Colonic mucosa (tissue), 4 donors: ENCODE data around the gene TRAT1. TPM values are rescaled to one million over a fixed set of nuclear protein-coding genes. Genes with fewer than 3 reads are reported as not detected.

Source experiments
- DNase-seq: peaks from one replicate; pipeline ENCODE4 v3.0.0-alpha.2; 2020
- H3K27ac ChIP-seq: fragments of 200-600 bp; one replicate; pipeline ENCODE4 v1.8.0; 2021
- H3K27me3 ChIP-seq: fragments of 200-600 bp; one replicate; pipeline ENCODE4 v1.8.0; 2021
- H3K36me3 ChIP-seq: fragments of 200-600 bp; one replicate; pipeline ENCODE4 v1.8.0; 2021
- H3K4me1 ChIP-seq: fragments of 200-600 bp; one replicate; pipeline ENCODE4 v1.8.0; 2021; ENCODE audit warnings: mild to moderate bottlenecking
- H3K4me3 ChIP-seq: fragments of 200-600 bp; one replicate; pipeline ENCODE4 v1.8.0; 2021
- H3K9ac ChIP-seq, 2 donors: one replicate each; pipeline ENCODE4 v1.7.0; 2013; ENCODE audit warnings: control low read depth in 2 of 2, low read depth in 2 of 2, low read length in 2 of 2
- H3K9me3 ChIP-seq: fragments of 200-600 bp; one replicate; pipeline ENCODE4 v1.8.0; 2021
- CTCF ChIP-seq: fragments of 200-600 bp; IDR thresholded peaks from one replicate; pipeline ENCODE4 v1.8.0; 2022; ENCODE audit warnings: antibody characterized with exemption, mild to moderate bottlenecking
- intact Hi-C: fragments of 100-400 bp; cut with DNase I; formaldehyde crosslinking; loops from one replicate; pipeline ENCODE4 v1.14.1; 2022
- total RNA-seq, 2 donors: library from RNA; stranded (reverse); fragmentation: NEBNext Ultra II Directional in 1 of 2; extraction: Animal tissue kit (Norgen Biotek cat#: 25700) in 1 of 2; gene quantifications; one replicate each; pipeline ENCODE4 v1.2.1, GENCODE V29; 2021
- donor health status: healthy.
- donor health status: DM: no; HTN: no; CAD: no.
- donor health status: DM: no; HTN: no; CAD: no.

TRAT1 gene
- total RNA-seq, 2 donors from 2014 or later: 0.29 to 0.69 TPM

GRCh38 chr3:108826309-108827187, 4.0 kb downstream of the TRAT1 start:
- H3K27me3 ChIP-seq: no peaks in the 10 kb centered on the region
- H3K27ac ChIP-seq: no peak overlapping the region
- no peak for TF ChIP-seq CTCF
- H3K4me3 ChIP-seq: no peak overlapping the region
- H3K4me1 ChIP-seq: no peaks in the 10 kb centered on the region
- no peak overlapping the region for H3K9ac ChIP-seq
- no peak for DNase-seq
- intact Hi-C loops: no loop called here
- no peaks in the 10 kb centered on the region for H3K9me3 ChIP-seq
- no peaks in the 10 kb centered on the region for H3K36me3 ChIP-seq

- Histone ChIP-seq H3K9ac (no peak overlapping the region), H3K27me3 (no peaks in the 10 kb centered on the region), H3K4me1 (no peaks in the 10 kb centered on the region), H3K27ac (no peak overlapping the region), H3K36me3 (no peaks in the 10 kb centered on the region), H3K9me3 (no peaks in the 10 kb centered on the region), H3K4me3 (no peak overlapping the region)
- TF ChIP-seq CTCF: no peak
- no peak for DNase-seq
- intact Hi-C loops: no loop called here
Measured at GRCh38 chr3:108830381-108830780, 7.8 kb downstream of the TRAT1 start.

GRCh38 chr3:108830991-108831614, 8.5 kb downstream of the TRAT1 start:
- no peak for TF ChIP-seq CTCF
- intact Hi-C loops: no loop called here
- DNase-seq: no peak

GRCh38 chr3:108833611-108834010, 11.0 kb downstream of the TRAT1 start:
- Histone ChIP-seq H3K9me3 (no peaks in the 10 kb centered on the region), H3K4me3 (no peak overlapping the region), H3K4me1 (no peaks in the 10 kb centered on the region), H3K9ac (no peak overlapping the region), H3K27me3 (no peaks in the 10 kb centered on the region), H3K27ac (no peak overlapping the region), H3K36me3 (no peaks in the 10 kb centered on the region)
- intact Hi-C loops: no loop called here
- no peak for DNase-seq
- TF ChIP-seq CTCF: no peak

More at GRCh38 chr3:108830991-108831614, 8.5 kb downstream of the TRAT1 start:
- Histone ChIP-seq H3K4me1 (no peaks in the 10 kb centered on the region), H3K9ac (no peak overlapping the region), H3K27ac (no peak overlapping the region), H3K36me3 (no peaks in the 10 kb centered on the region), H3K9me3 (no peaks in the 10 kb centered on the region), H3K27me3 (no peaks in the 10 kb centered on the region), H3K4me3 (no peak overlapping the region)

- H3K4me1 ChIP-seq: no peaks in the 10 kb centered on the region
- no peak overlapping the region for H3K9ac ChIP-seq
- no peaks in the 10 kb centered on the region for H3K27me3 ChIP-seq
- H3K27ac ChIP-seq: no peak overlapping the region
- intact Hi-C loops: no loop called here
- no peaks in the 10 kb centered on the region for H3K36me3 ChIP-seq
- no peak for DNase-seq
- H3K4me3 ChIP-seq: no peak overlapping the region
- no peak for TF ChIP-seq CTCF
- H3K9me3 ChIP-seq: no peaks in the 10 kb centered on the region
Measured at GRCh38 chr3:108834551-108834950, 12.0 kb downstream of the TRAT1 start.
